Transverse colon (tissue), 4 donors: ENCODE measurements around the gene C1QBP.

ENCODE experiments used
- EP300 ChIP-seq: sonication (generic); formaldehyde crosslinking; IDR thresholded peaks from one replicate; pipeline ENCODE4 v1.6.1; 2017; ENCODE audit warnings: antibody characterized with exemption, low read depth
- POLR2A ChIP-seq: fragments of 450-650 bp; IDR thresholded peaks from one replicate; pipeline ENCODE4 v1.6.1; 2016; ENCODE audit warnings: antibody characterized with exemption, mild to moderate bottlenecking, moderate library complexity
- POLR2AphosphoS5 ChIP-seq, 3 donors: sonication (generic); formaldehyde crosslinking; IDR thresholded peaks; one replicate each; pipeline ENCODE4 v1.6.1; 2016; ENCODE audit warnings: antibody characterized with exemption in 3 of 3
- TF ChIP-seq, protein P1 (sequence below), 5 experiments: fragments of 200-600 bp in 3 of 5; fragments of 450-650 bp in 2 of 5; sonication (generic) in 3 of 5; IDR thresholded peaks; 1 replicate in 2 of 5; 2 replicates in 3 of 5; pipeline ENCODE4 v1.5.1; 2016 to 2017; ENCODE audit warnings: antibody characterized with exemption in 5 of 5, inconsistent platforms in 3 of 5, mild to moderate bottlenecking in 2 of 5, moderate library complexity in 1 of 5

GRCh38 chr17:5429191-5429887 is 9.6 kb downstream of the C1QBP start:
- TF ChIP-seq, protein P1, sequence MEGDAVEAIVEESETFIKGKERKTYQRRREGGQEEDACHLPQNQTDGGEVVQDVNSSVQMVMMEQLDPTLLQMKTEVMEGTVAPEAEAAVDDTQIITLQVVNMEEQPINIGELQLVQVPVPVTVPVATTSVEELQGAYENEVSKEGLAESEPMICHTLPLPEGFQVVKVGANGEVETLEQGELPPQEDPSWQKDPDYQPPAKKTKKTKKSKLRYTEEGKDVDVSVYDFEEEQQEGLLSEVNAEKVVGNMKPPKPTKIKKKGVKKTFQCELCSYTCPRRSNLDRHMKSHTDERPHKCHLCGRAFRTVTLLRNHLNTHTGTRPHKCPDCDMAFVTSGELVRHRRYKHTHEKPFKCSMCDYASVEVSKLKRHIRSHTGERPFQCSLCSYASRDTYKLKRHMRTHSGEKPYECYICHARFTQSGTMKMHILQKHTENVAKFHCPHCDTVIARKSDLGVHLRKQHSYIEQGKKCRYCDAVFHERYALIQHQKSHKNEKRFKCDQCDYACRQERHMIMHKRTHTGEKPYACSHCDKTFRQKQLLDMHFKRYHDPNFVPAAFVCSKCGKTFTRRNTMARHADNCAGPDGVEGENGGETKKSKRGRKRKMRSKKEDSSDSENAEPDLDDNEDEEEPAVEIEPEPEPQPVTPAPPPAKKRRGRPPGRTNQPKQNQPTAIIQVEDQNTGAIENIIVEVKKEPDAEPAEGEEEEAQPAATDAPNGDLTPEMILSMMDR (IDR thresholded peaks at IDR 0.05): no peak
- no peak for TF ChIP-seq POLR2A
- TF ChIP-seq POLR2AphosphoS5 (IDR thresholded peaks at IDR 0.05): no peak
- no peak for TF ChIP-seq EP300
